Measurements from ENCODE around the gene AXIN1. TPM values are rescaled to one million over a fixed set of nuclear protein-coding genes. Genes with fewer than 3 reads are reported as not detected.
A peak's percentile ranks its signal among the peaks of the same experiment; 100 is the strongest.

The AXIN1 gene
- total and polyA plus RNA-seq, 9 of the 15 experiments (the other 6 are each of a cell fraction or from before 2014, with no cell fraction given): 0.42 to 58.0 (median 25.9) TPM

- TF ChIP-seq CTBP1 (IDR thresholded peaks at IDR 0.05; ENCODE audit: borderline replicate concordance) (peak; percentile 51), KLF6 (CRISPR knock-in tag; IDR thresholded peaks at IDR 0.05; ENCODE audit: borderline replicate concordance) (no peak), NCOA2 (IDR thresholded peaks at IDR 0.05; ENCODE audit: partially characterized antibody in 2 of 2) (no peak), SMAD3 (CRISPR knock-in tag; conservative IDR thresholded peaks at IDR 0.05) (no peak), NRF1 (conservative IDR thresholded peaks at IDR 0.05 in 1 of 2, IDR thresholded peaks at IDR 0.05 in 1 of 2) (peak; percentile 90 to 92), L3MBTL2 (IDR thresholded peaks at IDR 0.05) (peak; percentile 78), MAFG (tag; conservative IDR thresholded peaks at IDR 0.05) (no peak), E2F3 (CRISPR knock-in tag; IDR thresholded peaks at IDR 0.05) (0 out of 2 replicates have a peak, but pooled peaks have one; percentile 24), BRD9 (IDR thresholded peaks at IDR 0.05; ENCODE audit: low read depth, partially characterized antibody) (no peak), ADNP (tag; IDR thresholded peaks at IDR 0.05) (no peak), ZNF232 (CRISPR knock-in tag; IDR thresholded peaks at IDR 0.05) (no peak), HNRNPL (IDR thresholded peaks at IDR 0.05; ENCODE audit: low read depth, low read length) (peak; percentile 27; the same call in 1 of the 2 replicates), E2F8 (IDR thresholded peaks at IDR 0.05; ENCODE audit: low read depth, partially characterized antibody) (peak; percentile 62), HOMEZ (CRISPR knock-in tag; IDR thresholded peaks at IDR 0.05) (no peak)
- TF ChIP-seq, protein P1, sequence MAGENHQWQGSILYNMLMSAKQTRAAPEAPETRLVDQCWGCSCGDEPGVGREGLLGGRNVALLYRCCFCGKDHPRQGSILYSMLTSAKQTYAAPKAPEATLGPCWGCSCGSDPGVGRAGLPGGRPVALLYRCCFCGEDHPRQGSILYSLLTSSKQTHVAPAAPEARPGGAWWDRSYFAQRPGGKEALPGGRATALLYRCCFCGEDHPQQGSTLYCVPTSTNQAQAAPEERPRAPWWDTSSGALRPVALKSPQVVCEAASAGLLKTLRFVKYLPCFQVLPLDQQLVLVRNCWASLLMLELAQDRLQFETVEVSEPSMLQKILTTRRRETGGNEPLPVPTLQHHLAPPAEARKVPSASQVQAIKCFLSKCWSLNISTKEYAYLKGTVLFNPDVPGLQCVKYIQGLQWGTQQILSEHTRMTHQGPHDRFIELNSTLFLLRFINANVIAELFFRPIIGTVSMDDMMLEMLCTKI (IDR thresholded peaks at IDR 0.05; ENCODE audit: partially characterized antibody): no peak
Measured at GRCh38 chr16:401468-402348, 49.2 kb upstream of the AXIN1 start, which contains the start of gene DECR2 (continued).

Data from K562 (cell line).